K562 (cell line): ENCODE results near the gene HSF2. TPM values are rescaled to one million over a fixed set of nuclear protein-coding genes. Genes with fewer than 3 reads are reported as not detected.

Experiments
- ATAC-seq: fragments of 200-7000 bp; cut with Tn5 transposase; 3 replicates; pipeline ENCODE4 v1.9.1; 2020; ENCODE audit warnings: moderate library complexity
- BruUV-seq: library from RNA; stranded (reverse); fragments of 400-500 nt; replicated peaks from 2 replicates; lab custom pipeline; 2021; lab: Mats Ljungman, UMichigan
- CTCF ChIA-PET: fragments of 300-600 bp; formaldehyde crosslinking; extraction: SDS; loops from one replicate; lab custom pipeline; 2021; ENCODE audit warnings: low intra/inter-chr PET ratio; lab: Yijun Ruan, JAX
- POLR2A ChIA-PET: fragments of 300-600, 350-650 bp; sonication (Branson Sonifier 250); formaldehyde crosslinking; extraction: SDS; loops from one replicate; lab custom pipeline; 2021; ENCODE audit warnings: antibody characterized with exemption, inconsistent platforms; lab: Yijun Ruan, JAX
- DNase-seq, 4 experiments: peaks; one replicate each; pipeline versions ENCODE4 v3.0.0 to v3.0.0-alpha.2; 2011 to 2018; ENCODE audit warnings: low spot score in 3 of 4, mixed read lengths in 3 of 4; ENCODE audit errors: extremely low read depth in 1 of 4
- FAIRE-seq: peaks from 2 replicates; lab custom pipeline; 2011; peaks lifted over from hg19 to GRCh38; lab: Jason Lieb, UNC
- H2AFZ ChIP-seq: 2 replicates; pipeline ENCODE4 v1.6.0; 2011; ENCODE audit warnings: low read depth, low read length, control low read depth, inconsistent platforms
- H3K27ac ChIP-seq: fragments of 200-600 bp; 3 replicates; pipeline ENCODE4 v1.8.0; 2011; ENCODE audit warnings: low read depth, mild to moderate bottlenecking, control low read depth, inconsistent platforms, low read length, moderate library complexity, mixed read lengths; ENCODE audit errors: extremely low read depth
- H3K27me3 ChIP-seq, 2 experiments: fragments of 300-600 bp in 1 of 2; 2 replicates in 1 of 2; 3 replicates in 1 of 2; pipeline versions ENCODE4 v1.6.0 to v1.8.0; 2011; ENCODE audit warnings: inconsistent platforms in 2 of 2, low read length in 2 of 2, mild to moderate bottlenecking in 1 of 2, mixed read lengths in 1 of 2, moderate library complexity in 1 of 2; ENCODE audit not compliant: control insufficient read depth in 2 of 2, insufficient read depth in 2 of 2
- H3K36me3 ChIP-seq: fragments of 300-600 bp; 3 replicates; pipeline ENCODE4 v1.8.0; 2011; ENCODE audit warnings: mild to moderate bottlenecking, low read length, inconsistent platforms; ENCODE audit not compliant: control insufficient read depth, insufficient read depth
- H3K4me1 ChIP-seq, 2 experiments: fragments of 200-600 bp in 1 of 2; replicated peaks in 1 of 2; 2 replicates in 1 of 2; 3 replicates in 1 of 2; pipeline versions ENCODE4 v1.5.1 to v1.8.0; 2011; ENCODE audit warnings: inconsistent platforms in 2 of 2, low read length in 2 of 2, mild to moderate bottlenecking in 1 of 2, mixed read lengths in 1 of 2, moderate library complexity in 1 of 2; ENCODE audit not compliant: control insufficient read depth in 2 of 2, insufficient read depth in 2 of 2
- H3K4me2 ChIP-seq: 2 replicates; pipeline ENCODE4 v1.6.1; 2011; ENCODE audit warnings: low read length, control low read depth, inconsistent platforms, mixed read lengths; ENCODE audit not compliant: insufficient read depth
- H3K4me3 ChIP-seq: fragments of 200-600 bp; sonication (generic), shearing (Covaris generic); 2 replicates; pipeline ENCODE4 v1.5.1; 2016; ENCODE audit warnings: control low read depth, inconsistent platforms
- H3K79me2 ChIP-seq: fragments of 200-600 bp; 3 replicates; pipeline ENCODE4 v1.8.0; 2011; ENCODE audit warnings: low read length, inconsistent platforms; ENCODE audit not compliant: control insufficient read depth, insufficient read depth
- H3K9ac ChIP-seq, 2 experiments: 2 replicates each; pipeline versions ENCODE4 v1.6.0 to v1.6.1; 2011; ENCODE audit warnings: low read depth in 2 of 2, low read length in 2 of 2, control low read depth in 1 of 2, inconsistent platforms in 1 of 2, mild to moderate bottlenecking in 1 of 2, mixed read lengths in 1 of 2; ENCODE audit not compliant: insufficient read depth in 1 of 2
- H3K9me1 ChIP-seq: one replicate; pipeline ENCODE4 v1.6.0; 2011; ENCODE audit warnings: inconsistent platforms, mild to moderate bottlenecking, low read length, moderate library complexity; ENCODE audit not compliant: control insufficient read depth, insufficient read depth
- H3K9me3 ChIP-seq: replicated peaks from 2 replicates; pipeline ENCODE4 v1.5.1; 2011; ENCODE audit warnings: low read depth, low read length, inconsistent platforms; ENCODE audit not compliant: control insufficient read depth, insufficient read depth
- H4K20me1 ChIP-seq: replicated peaks from 2 replicates; pipeline ENCODE4 v1.6.1; 2011; ENCODE audit warnings: low read length, inconsistent platforms, mixed read lengths; ENCODE audit not compliant: control insufficient read depth, insufficient read depth
- CHD7 ChIP-seq: fragments of 200-600 bp; sonication (generic); IDR thresholded peaks from one replicate; pipeline ENCODE4 v1.6.1; 2012; ENCODE audit warnings: mild to moderate bottlenecking, low read depth, low read length, inconsistent platforms
- CREBBP ChIP-seq: IDR thresholded peaks from one replicate; pipeline ENCODE4 v1.6.1; 2012; ENCODE audit warnings: low read depth, mild to moderate bottlenecking, control low read depth, inconsistent platforms, low read length
- ETS2 ChIP-seq: IDR thresholded peaks from 2 replicates; pipeline ENCODE4 v1.6.1; 2016; ENCODE audit warnings: borderline replicate concordance, missing genetic modification characterization, mild to moderate bottlenecking, moderate library complexity, missing compliant biosample characterization; ENCODE audit not compliant: poor library complexity, severe bottlenecking
- SIN3A ChIP-seq, 2 experiments: fragments of 150-350 bp in 1 of 2; IDR thresholded peaks; 2 replicates each; pipeline ENCODE4 v1.6.1; 2011 to 2016; ENCODE audit warnings: borderline replicate concordance in 2 of 2, low read depth in 2 of 2, low read length in 2 of 2, mild to moderate bottlenecking in 2 of 2, moderate library complexity in 2 of 2; ENCODE audit not compliant: control insufficient read depth in 1 of 2
- ZNF347 ChIP-seq: fragments of 450-650 bp; formaldehyde crosslinking; IDR thresholded peaks from 2 replicates; pipeline ENCODE4 v1.4.0; 2020; ENCODE audit warnings: low read depth, mild to moderate bottlenecking, moderate library complexity
- WGBS: fragments of 100-300 bp; shearing (Covaris generic); methylation state at CpG from one replicate; pipeline ENCODE4 v1.1.6; 2016; ENCODE audit warnings: low coverage, mixed read lengths; ENCODE audit not compliant: insufficient coverage; ENCODE audit errors: missing lambda C conversion rate; 5-methylcytosine and 5-hydroxymethylcytosine counted together
- in situ Hi-C: fragments of 300-500 bp; cut with MboI; formaldehyde crosslinking; loops from 4 replicates; pipeline ENCODE4 v1.15.0; 2018; ENCODE audit warnings: inconsistent platforms, mixed read lengths
- intact Hi-C: fragments of 100-400 bp; cut with micrococcal nuclease; formaldehyde crosslinking; loops from 2 replicates; pipeline ENCODE4 v1.14.2; 2022
- polyA plus RNA-seq, 8 experiments: library from polyadenylated mRNA; depleted of rRNA in 4 of 8; stranded (reverse) in 5 of 8; unstranded in 3 of 8; fragments of >200 nt; fragmentation: Nextera tagmentation in 2 of 8; fragmentation: Illumina TruSeq in 1 of 8; extraction: Ambion mirVana in 2 of 8; extraction: Trizol in 1 of 8; gene quantifications; 2 replicates each; pipeline versions ENCODE4 v1.2.1 to v1.2.3, GENCODE V29; 2011 to 2014; ENCODE audit warnings: inconsistent platforms in 1 of 8, missing spikeins in 1 of 8
- total RNA-seq, 7 experiments: library from RNA; depleted of rRNA in 6 of 7; stranded (reverse); fragments of >200 nt in 6 of 7; fragmentation: Illumina TruSeq in 2 of 7; extraction: Trizol in 2 of 7; gene quantifications; 2 replicates each; pipeline versions ENCODE4 v1.2.1 to v1.2.3, GENCODE V29; 2011 to 2021; ENCODE audit warnings: low replicate concordance in 1 of 7
- TF ChIP-seq, protein P1 (sequence below), 2 experiments: fragments of 450-650 bp; IDR thresholded peaks; 2 replicates each; pipeline ENCODE4 v1.6.1; 2018; ENCODE audit warnings: mild to moderate bottlenecking in 2 of 2, low read depth in 1 of 2; ENCODE audit not compliant: partially characterized antibody in 2 of 2

Gene HSF2
- total and polyA plus RNA-seq, 9 of the 15 experiments (the other 6 are each of a cell fraction or from before 2014, with no cell fraction given) = 19.1 to 73.1 (median 29.2) TPM

DNA sequence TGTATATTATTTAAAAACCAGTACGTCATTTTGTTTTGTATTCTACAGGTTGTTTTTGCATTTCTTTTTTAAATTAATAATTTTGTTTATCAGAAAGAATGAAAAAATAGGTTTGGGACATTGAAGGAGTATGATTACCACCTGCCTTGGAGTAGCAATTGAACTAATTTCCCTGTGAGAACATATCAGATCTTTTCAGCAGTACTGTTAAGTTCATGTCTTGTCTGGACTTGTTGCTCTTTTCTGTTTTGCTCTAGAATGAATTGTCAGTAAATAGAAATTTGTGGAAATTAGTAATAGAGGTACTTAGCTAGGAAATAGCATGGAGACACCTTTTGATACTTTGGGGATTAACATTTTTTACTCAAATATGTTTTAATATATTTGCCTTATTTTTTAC, 24.3 kb downstream of the HSF2 start:
- Histone ChIP-seq H3K36me3 (peaks cover 93% of the 10 kb centered on the region), H3K9ac (no peak overlapping the region), H4K20me1 (no peaks in the 10 kb centered on the region), H3K79me2 (no peaks in the 10 kb centered on the region), H3K9me1 (no peaks in the 10 kb centered on the region), H3K9me3 (no peaks in the 10 kb centered on the region), H3K27ac (no peak overlapping the region), H3K4me3 (no peak overlapping the region), H3K4me2 (no peak overlapping the region), H3K27me3 (no peaks in the 10 kb centered on the region), H3K4me1 (no peaks in the 10 kb centered on the region), H2AFZ (no peak overlapping the region)
- in situ Hi-C loops = no loop called here
- no peak for ATAC-seq
- CTCF ChIA-PET = no interaction called here
- FAIRE-seq = no peak
- POLR2A ChIA-PET = no interaction called here
- WGBS = 85% methylated on average over 1 of the region's 1 CpG
- intact Hi-C loops = no loop called here
- no TSS peak for BruUV-seq
- no peak for DNase-seq
- no peak for TF ChIP-seq SIN3A (IDR thresholded peaks at IDR 0.05; ENCODE audit: borderline replicate concordance in 2 of 2, control insufficient read depth in 1 of 2, low read depth in 2 of 2, low read length in 2 of 2)
- no peak for TF ChIP-seq ETS2
- TF ChIP-seq CREBBP = no peak
- TF ChIP-seq CHD7 = no peak
- TF ChIP-seq, protein P1, sequence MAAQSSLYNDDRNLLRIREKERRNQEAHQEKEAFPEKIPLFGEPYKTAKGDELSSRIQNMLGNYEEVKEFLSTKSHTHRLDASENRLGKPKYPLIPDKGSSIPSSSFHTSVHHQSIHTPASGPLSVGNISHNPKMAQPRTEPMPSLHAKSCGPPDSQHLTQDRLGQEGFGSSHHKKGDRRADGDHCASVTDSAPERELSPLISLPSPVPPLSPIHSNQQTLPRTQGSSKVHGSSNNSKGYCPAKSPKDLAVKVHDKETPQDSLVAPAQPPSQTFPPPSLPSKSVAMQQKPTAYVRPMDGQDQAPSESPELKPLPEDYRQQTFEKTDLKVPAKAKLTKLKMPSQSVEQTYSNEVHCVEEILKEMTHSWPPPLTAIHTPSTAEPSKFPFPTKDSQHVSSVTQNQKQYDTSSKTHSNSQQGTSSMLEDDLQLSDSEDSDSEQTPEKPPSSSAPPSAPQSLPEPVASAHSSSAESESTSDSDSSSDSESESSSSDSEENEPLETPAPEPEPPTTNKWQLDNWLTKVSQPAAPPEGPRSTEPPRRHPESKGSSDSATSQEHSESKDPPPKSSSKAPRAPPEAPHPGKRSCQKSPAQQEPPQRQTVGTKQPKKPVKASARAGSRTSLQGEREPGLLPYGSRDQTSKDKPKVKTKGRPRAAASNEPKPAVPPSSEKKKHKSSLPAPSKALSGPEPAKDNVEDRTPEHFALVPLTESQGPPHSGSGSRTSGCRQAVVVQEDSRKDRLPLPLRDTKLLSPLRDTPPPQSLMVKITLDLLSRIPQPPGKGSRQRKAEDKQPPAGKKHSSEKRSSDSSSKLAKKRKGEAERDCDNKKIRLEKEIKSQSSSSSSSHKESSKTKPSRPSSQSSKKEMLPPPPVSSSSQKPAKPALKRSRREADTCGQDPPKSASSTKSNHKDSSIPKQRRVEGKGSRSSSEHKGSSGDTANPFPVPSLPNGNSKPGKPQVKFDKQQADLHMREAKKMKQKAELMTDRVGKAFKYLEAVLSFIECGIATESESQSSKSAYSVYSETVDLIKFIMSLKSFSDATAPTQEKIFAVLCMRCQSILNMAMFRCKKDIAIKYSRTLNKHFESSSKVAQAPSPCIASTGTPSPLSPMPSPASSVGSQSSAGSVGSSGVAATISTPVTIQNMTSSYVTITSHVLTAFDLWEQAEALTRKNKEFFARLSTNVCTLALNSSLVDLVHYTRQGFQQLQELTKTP (IDR thresholded peaks at IDR 0.05; ENCODE audit: low read depth in 1 of 2, partially characterized antibody in 2 of 2) = no peak
- no peak for TF ChIP-seq ZNF347 (CRISPR knock-in tag)
